Lower lobe of right lung (tissue), 2 donors: ENCODE measurements around the gene NOS1AP. TPM values are rescaled to one million over a fixed set of nuclear protein-coding genes. Genes with fewer than 3 reads are reported as not detected.

Source experiments
- ATAC-seq, 2 donors: fragments of 200-7000 bp; cut with Tn5 transposase; one replicate each; pipeline ENCODE4 v1.9.1; 2020 to 2022; ENCODE audit warnings: mild to moderate bottlenecking in 2 of 2, moderate library complexity in 2 of 2
- DNase-seq: peaks from one replicate; pipeline ENCODE4 v3.0.0-alpha.2; 2020
- H3K27ac ChIP-seq: fragments of 200-600 bp; one replicate; pipeline ENCODE4 v1.8.0; 2022
- H3K27me3 ChIP-seq: fragments of 200-600 bp; one replicate; pipeline ENCODE4 v1.8.0; 2022; ENCODE audit warnings: low read depth
- H3K36me3 ChIP-seq: fragments of 200-600 bp; one replicate; pipeline ENCODE4 v1.8.0; 2022; ENCODE audit warnings: mild to moderate bottlenecking
- H3K4me1 ChIP-seq: fragments of 200-600 bp; one replicate; pipeline ENCODE4 v1.8.0; 2022
- H3K4me3 ChIP-seq: fragments of 200-600 bp; one replicate; pipeline ENCODE4 v1.8.0; 2022; ENCODE audit warnings: mild to moderate bottlenecking
- H3K9me3 ChIP-seq: fragments of 200-600 bp; one replicate; pipeline ENCODE4 v1.8.0; 2022
- intact Hi-C: fragments of 100-400 bp; cut with DNase I; formaldehyde crosslinking; loops from one replicate; pipeline ENCODE4 v1.11.0; 2022
- total RNA-seq: library from RNA; stranded (reverse); fragmentation: NEBNext Ultra II Directional; extraction: Animal tissue kit (Norgen Biotek cat#: 25700); gene quantifications from one replicate; pipeline ENCODE4 v1.2.1, GENCODE V29; 2021
- TF ChIP-seq, protein P1 (sequence below): fragments of 200-600 bp; IDR thresholded peaks from one replicate; pipeline ENCODE4 v1.8.0; 2022; ENCODE audit warnings: antibody characterized with exemption, mild to moderate bottlenecking
- donor health status: DM: no; HTN: yes; CAD: no; lungs with severe emphysema.

Gene NOS1AP
- total RNA-seq, 1 donor from 2014 or later, result 3.6 TPM

GRCh38 chr1:162327788-162328165, 258.3 kb downstream of the NOS1AP start:
- no peaks in the 10 kb centered on the region for H3K27me3 ChIP-seq
- H3K4me3 ChIP-seq, result no peak overlapping the region
- no peak for DNase-seq
- intact Hi-C loops, result no loop called here
- ATAC-seq, result peak in 1 of 2 donors; percentile 44
- no peaks in the 10 kb centered on the region for H3K4me1 ChIP-seq
- H3K27ac ChIP-seq, result no peak overlapping the region
- H3K36me3 ChIP-seq, result no peaks in the 10 kb centered on the region
- no peaks in the 10 kb centered on the region for H3K9me3 ChIP-seq
- TF ChIP-seq, protein P1, sequence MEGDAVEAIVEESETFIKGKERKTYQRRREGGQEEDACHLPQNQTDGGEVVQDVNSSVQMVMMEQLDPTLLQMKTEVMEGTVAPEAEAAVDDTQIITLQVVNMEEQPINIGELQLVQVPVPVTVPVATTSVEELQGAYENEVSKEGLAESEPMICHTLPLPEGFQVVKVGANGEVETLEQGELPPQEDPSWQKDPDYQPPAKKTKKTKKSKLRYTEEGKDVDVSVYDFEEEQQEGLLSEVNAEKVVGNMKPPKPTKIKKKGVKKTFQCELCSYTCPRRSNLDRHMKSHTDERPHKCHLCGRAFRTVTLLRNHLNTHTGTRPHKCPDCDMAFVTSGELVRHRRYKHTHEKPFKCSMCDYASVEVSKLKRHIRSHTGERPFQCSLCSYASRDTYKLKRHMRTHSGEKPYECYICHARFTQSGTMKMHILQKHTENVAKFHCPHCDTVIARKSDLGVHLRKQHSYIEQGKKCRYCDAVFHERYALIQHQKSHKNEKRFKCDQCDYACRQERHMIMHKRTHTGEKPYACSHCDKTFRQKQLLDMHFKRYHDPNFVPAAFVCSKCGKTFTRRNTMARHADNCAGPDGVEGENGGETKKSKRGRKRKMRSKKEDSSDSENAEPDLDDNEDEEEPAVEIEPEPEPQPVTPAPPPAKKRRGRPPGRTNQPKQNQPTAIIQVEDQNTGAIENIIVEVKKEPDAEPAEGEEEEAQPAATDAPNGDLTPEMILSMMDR, result no peak

DNA sequence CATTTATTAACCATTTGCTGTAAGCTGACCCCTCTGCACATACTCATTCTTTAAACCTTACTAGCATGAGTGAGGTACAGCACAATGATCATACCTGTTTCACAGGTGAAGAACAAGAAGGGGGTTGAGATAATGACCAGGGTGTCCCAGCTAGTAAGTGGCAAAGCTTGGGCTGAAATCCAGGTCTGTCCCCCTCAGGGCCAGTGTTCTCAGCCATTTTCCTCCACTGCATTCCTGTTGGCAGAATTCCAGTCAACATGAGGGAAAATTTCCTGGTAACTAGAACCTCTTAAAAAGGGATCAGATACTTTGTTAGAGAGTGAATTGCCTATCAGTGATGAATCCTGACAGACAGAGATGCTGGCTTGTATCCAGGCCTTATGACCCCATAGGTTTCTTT, 259.0 kb downstream of the NOS1AP start:
- intact Hi-C loops, result no loop called here
- Histone ChIP-seq H3K4me3 (no peak overlapping the region), H3K4me1 (no peaks in the 10 kb centered on the region), H3K27me3 (no peaks in the 10 kb centered on the region), H3K27ac (no peak overlapping the region), H3K36me3 (no peaks in the 10 kb centered on the region), H3K9me3 (no peaks in the 10 kb centered on the region)
- DNase-seq (no peak), ATAC-seq (no peak)
- TF ChIP-seq, protein P1, result no peak

- TF ChIP-seq, protein P1, result no peak
- H3K27me3 ChIP-seq, result no peaks in the 10 kb centered on the region
- H3K9me3 ChIP-seq, result no peaks in the 10 kb centered on the region
- no peak overlapping the region for H3K27ac ChIP-seq
- intact Hi-C loops, result no loop called here
- no peaks in the 10 kb centered on the region for H3K4me1 ChIP-seq
- no peak overlapping the region for H3K4me3 ChIP-seq
- H3K36me3 ChIP-seq, result no peaks in the 10 kb centered on the region
- no peak for ATAC-seq
- DNase-seq, result no peak
Measured at GRCh38 chr1:162329826-162330225, 260.3 kb downstream of the NOS1AP start.

DNA sequence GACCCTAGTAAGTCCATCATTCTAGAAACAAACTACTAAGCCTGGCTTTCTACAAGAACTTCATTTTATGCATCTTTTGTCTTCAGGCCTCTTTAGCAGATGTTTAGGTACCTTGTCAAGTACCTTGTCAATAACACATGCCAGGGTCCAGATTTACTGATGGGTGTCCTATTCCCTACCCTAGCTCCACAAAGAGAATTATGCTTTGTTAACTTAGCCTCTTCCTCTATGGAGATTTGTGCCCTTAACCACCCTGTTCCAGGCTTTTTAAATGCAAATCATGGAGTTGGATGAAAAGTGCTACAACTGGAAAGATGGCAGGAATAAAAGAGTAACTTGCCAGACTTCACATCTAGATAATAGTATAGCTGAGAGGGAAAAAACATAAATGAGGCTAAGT, 264.5 kb downstream of the NOS1AP start:
- Histone ChIP-seq H3K4me3 (no peak overlapping the region), H3K27me3 (no peaks in the 10 kb centered on the region), H3K4me1 (peaks cover 7% of the 10 kb centered on the region), H3K36me3 (no peaks in the 10 kb centered on the region), H3K27ac (no peak overlapping the region), H3K9me3 (no peaks in the 10 kb centered on the region)
- intact Hi-C loops, result no loop called here
- TF ChIP-seq, protein P1, result no peak
- DNase-seq (no peak), ATAC-seq (no peak)

DNA sequence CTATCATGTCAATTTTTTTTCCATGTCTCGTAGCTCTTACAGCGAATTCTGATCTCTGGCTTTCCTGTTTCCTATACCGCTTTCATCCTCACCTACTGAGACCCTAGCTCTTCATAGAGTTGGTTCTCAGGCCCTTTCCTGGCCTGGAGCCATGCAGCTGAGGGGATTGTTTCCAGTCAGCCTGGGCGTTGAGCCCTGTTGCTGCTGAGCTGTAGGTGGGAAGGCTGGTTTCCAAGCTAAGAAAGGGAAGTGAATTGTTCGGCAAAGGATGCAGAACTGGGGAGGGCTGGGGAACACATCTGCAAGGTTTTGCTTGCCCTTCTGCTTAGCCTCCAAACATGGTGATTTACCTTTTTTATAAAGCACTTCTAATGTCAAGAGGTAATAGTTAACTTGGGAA, 265.6 kb downstream of the NOS1AP start:
- ATAC-seq, result no peak

More for the DNA sequence above, 265.6 kb downstream of the NOS1AP start:
- TF ChIP-seq, protein P1, result no peak
- intact Hi-C loops, result no loop called here
- H3K36me3 ChIP-seq, result no peaks in the 10 kb centered on the region
- no peaks in the 10 kb centered on the region for H3K27me3 ChIP-seq
- peaks cover 7% of the 10 kb centered on the region for H3K4me1 ChIP-seq
- H3K27ac ChIP-seq, result no peak overlapping the region
- H3K9me3 ChIP-seq, result no peaks in the 10 kb centered on the region
- H3K4me3 ChIP-seq, result no peak overlapping the region
- DNase-seq, result no peak
